Adipocyte (in vitro differentiated cells): ENCODE results near the gene GRIA1.

Experiments
- DNase-seq: peaks from one replicate; pipeline ENCODE4 v3.0.0-alpha.2; 2015; ENCODE audit warnings: low read depth
- H3K27me3 ChIP-seq: replicated peaks from 2 replicates; pipeline ENCODE4 v1.7.0; 2013; ENCODE audit warnings: mild to moderate bottlenecking, low read length, moderate library complexity; ENCODE audit not compliant: control insufficient read depth, insufficient read depth
- H3K36me3 ChIP-seq: 2 replicates; pipeline ENCODE4 v1.7.0; 2013; ENCODE audit warnings: low read length, mild to moderate bottlenecking, moderate library complexity; ENCODE audit not compliant: control insufficient read depth, insufficient read depth, severe bottlenecking
- H3K4me1 ChIP-seq: 2 replicates; pipeline ENCODE4 v1.7.0; 2013; ENCODE audit warnings: mild to moderate bottlenecking, low read length, moderate library complexity; ENCODE audit not compliant: control insufficient read depth, insufficient read depth
- H3K4me3 ChIP-seq: 2 replicates; pipeline ENCODE4 v1.7.0; 2013; ENCODE audit warnings: mild to moderate bottlenecking, low read length, moderate library complexity
- H3K9ac ChIP-seq: 2 replicates; pipeline ENCODE4 v1.7.0; 2013; ENCODE audit warnings: mild to moderate bottlenecking, low read length, moderate library complexity
- H3K9me3 ChIP-seq: 2 replicates; pipeline ENCODE4 v1.7.0; 2013; ENCODE audit warnings: mild to moderate bottlenecking, low read length, moderate library complexity; ENCODE audit not compliant: control insufficient read depth

The GRIA1 gene

GRCh38 chr5:153661897-153662296 lies 171.4 kb downstream of the GRIA1 start:
- no peak for DNase-seq
- peaks cover 16% of the 10 kb centered on the region for H3K4me1 ChIP-seq
- no peaks in the 10 kb centered on the region for H3K9me3 ChIP-seq
- no peaks in the 10 kb centered on the region for H3K27me3 ChIP-seq
- no peak overlapping the region for H3K9ac ChIP-seq
- no peak overlapping the region for H3K4me3 ChIP-seq
- H3K36me3 ChIP-seq: no peaks in the 10 kb centered on the region

- Histone ChIP-seq H3K4me1 (peaks cover 5% of the 10 kb centered on the region), H3K9me3 (no peaks in the 10 kb centered on the region), H3K4me3 (no peak overlapping the region), H3K9ac (no peak overlapping the region), H3K36me3 (no peaks in the 10 kb centered on the region), H3K27me3 (no peaks in the 10 kb centered on the region)
- no peak for DNase-seq
Observed at GRCh38 chr5:153670101-153670500, 179.6 kb downstream of the GRIA1 start.

GRCh38 chr5:153671653-153672346 lies 181.3 kb downstream of the GRIA1 start:
- no peak for DNase-seq
- Histone ChIP-seq H3K9ac (no peak overlapping the region), H3K9me3 (no peaks in the 10 kb centered on the region), H3K36me3 (no peaks in the 10 kb centered on the region), H3K4me3 (no peak overlapping the region), H3K27me3 (no peaks in the 10 kb centered on the region), H3K4me1 (peaks cover 5% of the 10 kb centered on the region)

GRCh38 chr5:153672347-153673090 lies 182.0 kb downstream of the GRIA1 start:
- H3K9ac ChIP-seq: no peak overlapping the region
- no peaks in the 10 kb centered on the region for H3K36me3 ChIP-seq
- no peaks in the 10 kb centered on the region for H3K9me3 ChIP-seq
- H3K27me3 ChIP-seq: no peaks in the 10 kb centered on the region
- no peak overlapping the region for H3K4me3 ChIP-seq
- peaks cover 5% of the 10 kb centered on the region for H3K4me1 ChIP-seq
- DNase-seq: peak; percentile 23

- H3K4me3 ChIP-seq: no peak overlapping the region
- no peak for DNase-seq
- no peaks in the 10 kb centered on the region for H3K27me3 ChIP-seq
- peaks cover 5% of the 10 kb centered on the region for H3K4me1 ChIP-seq
- H3K9ac ChIP-seq: no peak overlapping the region
- H3K36me3 ChIP-seq: no peaks in the 10 kb centered on the region
- no peaks in the 10 kb centered on the region for H3K9me3 ChIP-seq
Observed at GRCh38 chr5:153674356-153674755, 183.9 kb downstream of the GRIA1 start.

GRCh38 chr5:153676406-153676805 lies 185.9 kb downstream of the GRIA1 start:
- DNase-seq: peak; percentile 7

GRCh38 chr5:153676821-153677220 lies 186.4 kb downstream of the GRIA1 start:
- Histone ChIP-seq H3K9me3 (no peaks in the 10 kb centered on the region), H3K4me3 (no peak overlapping the region), H3K9ac (no peak overlapping the region), H3K27me3 (no peaks in the 10 kb centered on the region), H3K36me3 (no peaks in the 10 kb centered on the region), H3K4me1 (peaks cover 5% of the 10 kb centered on the region)
- no peak for DNase-seq

More at GRCh38 chr5:153676406-153676805, 185.9 kb downstream of the GRIA1 start:
- H3K36me3 ChIP-seq: no peaks in the 10 kb centered on the region
- H3K4me1 ChIP-seq: peaks cover 5% of the 10 kb centered on the region
- H3K9ac ChIP-seq: no peak overlapping the region
- H3K9me3 ChIP-seq: no peaks in the 10 kb centered on the region
- H3K4me3 ChIP-seq: no peak overlapping the region
- no peaks in the 10 kb centered on the region for H3K27me3 ChIP-seq

- Histone ChIP-seq H3K36me3 (no peaks in the 10 kb centered on the region), H3K4me3 (no peak overlapping the region), H3K27me3 (no peaks in the 10 kb centered on the region), H3K9me3 (no peaks in the 10 kb centered on the region), H3K4me1 (no peaks in the 10 kb centered on the region), H3K9ac (no peak overlapping the region)
- DNase-seq: no peak
Observed at GRCh38 chr5:153678617-153679329, 188.3 kb downstream of the GRIA1 start.

- Histone ChIP-seq H3K9ac (no peak overlapping the region), H3K4me3 (no peak overlapping the region), H3K36me3 (no peaks in the 10 kb centered on the region), H3K27me3 (no peaks in the 10 kb centered on the region), H3K9me3 (no peaks in the 10 kb centered on the region), H3K4me1 (no peaks in the 10 kb centered on the region)
- DNase-seq: no peak
Observed at GRCh38 chr5:153690236-153690635, 199.8 kb downstream of the GRIA1 start.

GRCh38 chr5:153696256-153696655 lies 205.8 kb downstream of the GRIA1 start:
- Histone ChIP-seq H3K9ac (no peak overlapping the region), H3K9me3 (no peaks in the 10 kb centered on the region), H3K4me1 (no peaks in the 10 kb centered on the region), H3K27me3 (no peaks in the 10 kb centered on the region), H3K4me3 (no peak overlapping the region), H3K36me3 (no peaks in the 10 kb centered on the region)
- no peak for DNase-seq

- Histone ChIP-seq H3K36me3 (no peaks in the 10 kb centered on the region), H3K27me3 (no peaks in the 10 kb centered on the region), H3K9me3 (no peaks in the 10 kb centered on the region), H3K4me1 (no peaks in the 10 kb centered on the region), H3K4me3 (no peak overlapping the region), H3K9ac (no peak overlapping the region)
- DNase-seq: no peak
Observed at GRCh38 chr5:153699035-153699434, 208.6 kb downstream of the GRIA1 start.
